Cardiac ventricle fibroblast (primary cell): Measurements from ENCODE around the gene CETN3. TPM values are rescaled to one million over a fixed set of nuclear protein-coding genes. Genes with fewer than 3 reads are reported as not detected.

Experiments
- total RNA-seq: library from RNA; depleted of rRNA; stranded (reverse); fragments of >200 nt; gene quantifications from 2 replicates; pipeline ENCODE4 v1.2.3, GENCODE V29; 2015

The CETN3 gene
- 8.7 and 10.7 TPM in 2 replicates for total RNA-seq

DNA sequence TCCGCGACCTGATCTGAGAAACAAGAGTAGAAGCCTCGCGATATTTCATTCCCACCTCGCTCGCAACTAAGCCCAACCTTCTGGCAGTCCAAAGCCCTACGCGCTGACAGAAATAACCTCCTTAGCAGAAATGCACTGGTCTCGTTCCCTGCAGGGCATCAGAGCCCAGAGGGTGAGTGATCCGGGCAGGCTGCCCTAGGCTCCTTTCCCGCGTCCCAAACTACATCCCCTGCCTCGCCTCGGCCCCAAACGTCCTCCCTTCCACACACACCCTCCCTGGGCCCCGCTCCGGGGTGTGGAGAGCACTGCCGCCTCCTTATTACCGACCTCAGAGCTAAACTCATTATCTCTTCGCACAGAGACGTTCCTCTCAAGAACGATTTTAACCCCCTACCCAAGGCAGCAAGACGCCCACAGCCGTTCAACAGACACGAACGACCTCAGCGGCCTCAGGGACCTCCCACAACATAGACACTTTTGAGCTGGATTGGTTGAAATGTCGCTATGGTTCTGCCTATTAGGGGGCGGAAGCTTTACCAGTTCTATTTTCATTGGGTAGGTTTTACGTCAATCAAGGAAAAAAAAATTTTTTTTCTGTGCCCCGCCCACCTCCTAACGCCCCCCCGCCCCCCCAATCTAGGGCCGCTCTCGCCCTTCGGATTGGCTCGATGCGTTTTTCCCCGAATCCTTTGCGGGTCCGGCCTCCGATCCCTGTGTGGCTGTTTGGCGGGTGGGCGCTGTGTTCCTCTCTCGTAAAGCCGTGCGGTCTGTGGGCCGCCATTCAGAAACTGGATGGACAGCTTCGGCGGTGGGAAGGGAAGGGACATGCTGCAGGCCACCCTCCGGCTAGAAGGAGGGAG is at the start of gene CETN3:
Gene CETN3, minus strand, starts transcription at position 439 of the 860 bp plus-strand sequence. Its CDS starts 95 bp downstream, at position 344.

Other genes starting within 250 kb of the CETN3 start
- 5.9 and 6.3 TPM in 2 replicates for gene MBLAC2, start 65.0 kb upstream of the CETN3 start, total RNA-seq
- gene POLR3G, start 65.1 kb upstream of the CETN3 start, total RNA-seq, result 2.4 and 4.2 TPM in 2 replicates
- gene LYSMD3, start 119.8 kb upstream of the CETN3 start, total RNA-seq, result 15.2 and 16.8 TPM in 2 replicates
- 0.31 TPM in 1 of 2 replicates, not detected in the other for gene ADGRV1, start 149.0 kb upstream of the CETN3 start, total RNA-seq